IPS-NIHi7 (cell line): Measurements from ENCODE around the gene LRCH3.
A peak's percentile ranks its signal among the peaks of the same experiment; 100 is the strongest.

ENCODE experiments used
- DNase-seq: peaks from one replicate; pipeline ENCODE4 v3.0.0; 2012; ENCODE audit warnings: mixed read lengths; ENCODE audit errors: extremely low spot score

Gene LRCH3

GRCh38 chr3:197791113-197791891, at the start of gene LRCH3:
Gene LRCH3, plus strand, starts transcription at chr3:197791254. Its CDS starts 25 bp downstream, at chr3:197791279.
- peak; percentile 99 for DNase-seq

DNA sequence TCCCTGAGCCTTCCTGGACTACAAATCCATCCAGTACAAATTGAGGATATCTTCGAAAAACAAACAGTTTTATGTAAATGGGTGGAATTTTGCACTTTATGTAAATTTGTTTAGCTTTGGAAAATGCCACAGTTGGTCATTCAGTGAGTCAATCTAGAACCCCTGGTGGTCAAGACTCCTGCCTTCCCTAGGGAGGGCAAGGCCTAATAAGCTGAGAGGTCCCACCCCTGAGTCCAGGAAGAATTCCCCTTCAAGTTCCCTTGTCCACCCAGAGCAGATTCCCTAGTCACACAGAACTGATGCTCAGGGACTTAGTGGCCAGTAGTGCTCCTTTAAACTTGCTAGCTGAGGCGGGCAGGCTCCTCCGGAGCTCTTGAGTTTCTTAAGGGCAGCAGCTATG, 48.3 kb upstream of the LRCH3 start:
- DNase-seq, result no peak

GRCh38 chr3:197746209-197746608, 44.8 kb upstream of the LRCH3 start:
- DNase-seq, result no peak

DNA sequence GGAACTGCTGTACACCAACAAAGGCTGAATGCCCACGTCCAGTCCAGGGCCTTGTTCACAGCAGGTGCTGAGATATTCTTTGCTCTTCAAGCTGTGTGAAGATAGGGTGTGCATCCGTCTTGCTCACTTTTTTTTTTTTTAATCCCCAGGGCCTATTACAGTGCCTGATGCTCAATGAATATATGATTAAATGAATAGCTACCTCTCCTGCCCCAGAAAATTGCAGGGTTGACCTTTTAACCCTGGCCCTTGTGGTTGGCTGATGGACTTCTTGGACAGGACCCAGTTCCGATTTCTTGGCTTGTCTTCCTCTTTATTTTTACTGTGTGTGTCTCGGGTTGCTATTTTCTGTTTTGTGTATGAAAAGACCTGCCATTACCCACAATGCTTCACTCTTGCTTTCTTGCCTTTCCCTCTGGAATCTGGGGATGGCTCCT, 44.2 kb upstream of the LRCH3 start:
- no peak for DNase-seq

DNA sequence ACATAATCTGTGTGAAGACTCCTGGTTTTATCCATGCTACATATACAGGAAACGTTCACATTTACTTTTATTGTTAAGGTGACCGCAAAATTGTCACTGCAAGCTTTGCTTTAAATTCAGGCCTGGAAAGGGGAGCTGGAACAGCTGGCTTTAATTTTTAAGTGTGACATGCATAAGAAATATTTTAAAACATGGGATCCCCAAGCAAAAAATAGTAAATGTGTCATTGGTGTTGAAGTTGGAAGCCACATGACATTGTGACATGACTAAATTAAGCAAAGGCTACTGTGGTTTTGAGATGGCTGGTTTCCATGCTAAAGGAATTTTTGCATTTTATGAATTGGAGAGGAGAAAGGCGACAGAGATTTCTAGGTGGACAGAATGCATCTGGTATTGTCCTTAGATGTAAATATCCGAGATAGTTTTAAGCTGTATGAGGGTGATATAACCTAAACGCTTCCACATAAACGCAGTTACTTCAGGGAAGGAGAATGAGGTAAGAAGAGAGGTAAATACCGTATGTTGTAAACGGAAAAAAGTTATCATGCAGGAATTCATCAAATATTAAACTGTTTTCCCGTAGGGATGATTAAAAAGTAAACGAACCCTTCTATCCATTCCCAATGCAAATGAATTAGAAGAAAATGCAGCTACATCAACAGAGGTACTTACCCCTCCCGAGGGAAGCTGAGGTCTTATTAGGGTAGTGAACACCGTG, 42.3 kb upstream of the LRCH3 start:
- no peak for DNase-seq

GRCh38 chr3:197749315-197749600, 41.8 kb upstream of the LRCH3 start:
- DNase-seq, result peak; percentile 60

DNA sequence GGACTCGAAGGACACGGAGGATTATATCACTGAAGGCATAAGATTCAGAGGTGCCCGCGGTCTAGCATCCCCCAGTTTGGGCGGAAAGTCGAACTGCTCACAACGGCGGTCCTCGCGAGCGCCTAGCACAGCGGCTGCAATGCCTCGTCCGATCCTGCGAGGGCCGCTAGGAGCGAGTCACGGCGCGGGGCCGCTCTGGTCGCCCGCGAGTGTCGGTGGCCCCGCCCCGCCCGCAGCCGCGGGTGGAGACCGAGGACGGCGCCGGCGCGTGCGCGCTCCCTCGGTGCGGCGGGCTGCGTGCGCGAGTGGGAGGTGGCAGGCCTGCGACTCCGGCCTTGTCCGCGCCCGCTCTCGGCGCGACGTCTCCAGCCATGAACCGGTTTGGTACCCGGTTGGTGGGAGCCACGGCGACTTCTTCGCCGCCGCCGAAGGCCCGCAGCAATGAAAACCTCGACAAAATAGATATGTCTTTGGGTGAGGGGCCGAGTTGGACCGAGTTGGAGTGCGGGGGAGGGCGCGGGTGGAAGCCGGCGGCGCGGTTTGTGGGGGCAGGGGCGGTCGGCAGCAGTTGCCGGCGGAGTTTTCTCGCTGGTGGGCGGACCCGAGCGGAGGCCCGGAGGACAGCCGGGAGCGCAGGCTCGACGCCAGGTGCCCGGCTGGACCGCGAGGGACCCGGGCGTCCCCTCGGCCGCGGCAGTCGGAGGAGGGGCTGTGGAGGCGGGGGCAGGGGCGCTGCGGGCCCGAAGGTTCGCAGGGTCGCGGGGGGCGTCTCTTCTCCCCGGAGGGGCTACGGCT, 41.3 kb upstream of the LRCH3 start, which contains the start of gene FYTTD1:
Gene FYTTD1 (plus strand): TSS at position 283 of the 795 bp plus-strand sequence. CDS start 89 bp downstream, at position 372.
- peak; percentile 70 for DNase-seq

- DNase-seq, result peak; percentile 75
Measured at GRCh38 chr3:197750396-197750831, 40.6 kb upstream of the LRCH3 start.

- no peak for DNase-seq
Measured at GRCh38 chr3:197750858-197751737, 40.0 kb upstream of the LRCH3 start.

- no peak for DNase-seq
Measured at GRCh38 chr3:197752107-197752506, 38.9 kb upstream of the LRCH3 start.

- DNase-seq, result no peak
Measured at GRCh38 chr3:197753263-197753662, 37.8 kb upstream of the LRCH3 start.

- no peak for DNase-seq
Measured at GRCh38 chr3:197756704-197757103, 34.4 kb upstream of the LRCH3 start.

- no peak for DNase-seq
Measured at GRCh38 chr3:197758512-197758911, 32.5 kb upstream of the LRCH3 start.

- DNase-seq, result no peak
Measured at GRCh38 chr3:197761784-197762183, 29.3 kb upstream of the LRCH3 start.

DNA sequence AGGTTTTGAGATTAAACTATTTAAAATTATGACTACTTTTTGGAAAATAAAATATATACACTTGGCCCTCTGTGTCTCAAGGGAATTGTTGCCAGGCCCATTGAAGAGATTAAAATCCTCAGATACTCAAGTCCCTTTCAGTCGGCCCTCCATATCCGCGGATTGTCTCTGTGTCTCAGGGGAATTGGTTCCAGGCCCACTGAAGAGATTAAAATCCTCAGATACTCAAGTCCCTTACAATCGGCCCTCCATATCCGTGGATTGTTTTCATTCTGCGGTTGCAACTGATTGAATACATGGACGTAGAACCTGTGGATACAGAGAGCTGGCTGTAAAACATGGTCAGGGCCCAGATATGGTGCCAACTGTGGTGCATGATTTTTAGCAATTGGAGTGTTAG, 15.7 kb upstream of the LRCH3 start:
- DNase-seq, result no peak

DNA sequence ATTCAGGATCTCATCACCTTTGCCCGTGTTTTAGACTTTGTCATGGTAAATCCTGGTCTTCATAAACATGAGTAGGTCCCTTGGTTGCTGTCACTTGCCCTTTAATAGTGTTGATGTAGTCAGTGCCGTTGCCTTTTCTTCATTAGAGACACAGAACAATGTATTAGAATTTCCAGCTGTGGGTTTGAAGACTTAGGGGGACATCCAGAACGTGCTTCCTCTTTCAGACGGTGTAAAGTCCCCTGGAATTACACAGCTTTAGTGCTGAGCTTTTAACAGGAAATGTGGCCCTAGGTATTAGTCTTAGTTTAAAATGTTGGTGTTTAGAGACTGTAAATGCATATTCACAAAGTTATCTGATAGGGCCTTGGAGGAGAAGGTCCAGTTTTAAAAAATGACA, 8.8 kb upstream of the LRCH3 start:
- DNase-seq, result no peak

DNA sequence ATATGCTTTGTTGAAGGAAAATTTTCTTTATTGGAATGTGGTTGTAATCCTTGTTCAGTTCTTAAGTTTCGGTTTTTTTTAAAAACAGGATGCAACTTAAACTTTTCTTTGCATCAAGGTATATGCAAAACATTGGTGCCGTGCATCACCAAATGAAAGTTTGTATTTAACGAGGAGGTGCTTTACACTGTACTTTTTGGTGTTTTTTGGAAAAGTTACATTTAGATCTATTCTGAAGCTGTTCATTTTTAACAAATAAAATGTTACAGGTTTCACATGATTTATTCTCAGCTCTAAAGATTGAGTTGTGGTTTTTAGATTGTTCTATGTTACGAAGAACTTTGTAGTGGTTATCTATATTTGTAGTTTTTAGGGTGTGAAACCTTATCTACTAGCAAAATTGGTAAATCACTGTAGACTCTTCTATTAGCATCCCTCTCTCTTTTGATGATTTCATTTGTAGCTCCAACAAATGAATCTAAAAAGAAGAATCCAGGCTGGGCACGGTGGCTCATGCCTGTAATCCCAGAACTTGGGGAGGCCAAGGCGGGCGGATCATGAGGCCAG, 7.0 kb upstream of the LRCH3 start:
- DNase-seq, result no peak

- DNase-seq, result no peak
Measured at GRCh38 chr3:197787412-197787811, 3.6 kb upstream of the LRCH3 start.

- no peak for DNase-seq
Measured at GRCh38 chr3:197789309-197789708, 1.7 kb upstream of the LRCH3 start.

DNA sequence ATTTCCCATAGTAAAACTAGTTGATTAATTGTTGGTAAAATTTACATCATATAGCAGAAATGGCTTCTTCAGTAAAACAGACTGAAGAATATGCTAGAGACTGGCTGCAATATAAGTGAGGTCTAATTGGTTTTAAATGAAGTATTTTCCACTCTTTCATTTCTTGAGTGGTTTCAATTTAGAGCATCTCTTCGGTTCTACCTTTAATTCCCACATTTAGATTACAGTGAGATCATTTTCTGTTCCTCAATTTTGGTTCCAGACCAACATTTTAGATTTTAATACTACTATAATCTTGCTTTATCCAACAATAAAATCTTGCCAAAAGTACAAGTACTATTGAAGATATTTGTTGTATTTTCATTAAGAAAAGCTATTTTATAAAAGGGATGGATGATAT, 1.0 kb upstream of the LRCH3 start:
- no peak for DNase-seq
